Esophagus (tissue), 2 donors: ENCODE measurements around the gene DYNLRB1. TPM values are rescaled to one million over a fixed set of nuclear protein-coding genes. Genes with fewer than 3 reads are reported as not detected.
"Not testable (repeated sequence)": the region's sequence is repeated elsewhere in the genome, so short reads cannot be mapped to it uniquely, and the experiment has no call there.

Experiments
- H3K27ac ChIP-seq, 2 donors: one replicate each; pipeline ENCODE4 v1.5.1; 2013; ENCODE audit warnings: low read depth in 2 of 2, mild to moderate bottlenecking in 2 of 2, inconsistent platforms in 1 of 2, low read length in 1 of 2, moderate library complexity in 1 of 2
- H3K27me3 ChIP-seq, 2 donors: one replicate each; pipeline ENCODE4 v1.6.1; 2013; ENCODE audit warnings: low read length in 2 of 2, control low read depth in 1 of 2, mild to moderate bottlenecking in 1 of 2; ENCODE audit not compliant: insufficient read depth in 2 of 2, control insufficient read depth in 1 of 2
- H3K36me3 ChIP-seq, 2 donors: one replicate each; pipeline ENCODE4 v1.6.1; 2013; ENCODE audit warnings: low read length in 1 of 2; ENCODE audit not compliant: control insufficient read depth in 2 of 2, insufficient read depth in 2 of 2
- H3K4me1 ChIP-seq, 2 donors: one replicate each; pipeline ENCODE4 v1.6.1; 2013; ENCODE audit warnings: low read length in 1 of 2; ENCODE audit not compliant: control insufficient read depth in 2 of 2, insufficient read depth in 2 of 2
- H3K4me3 ChIP-seq, 2 donors: one replicate each; pipeline ENCODE4 v1.5.1; 2013; ENCODE audit warnings: low read length in 2 of 2, mild to moderate bottlenecking in 2 of 2, low read depth in 1 of 2, moderate library complexity in 1 of 2
- H3K9me3 ChIP-seq, 2 donors: one replicate each; pipeline ENCODE4 v1.6.1; 2013; ENCODE audit warnings: mild to moderate bottlenecking in 2 of 2, low read depth in 1 of 2, low read length in 1 of 2, moderate library complexity in 1 of 2; ENCODE audit not compliant: control insufficient read depth in 2 of 2, insufficient read depth in 1 of 2
- WGBS, 2 donors: extraction: QIAGEN DNeasy Blood & Tissue Kit; methylation state at CpG; one replicate each; pipeline ENCODE4 v1.1.7; 2013; 5-methylcytosine and 5-hydroxymethylcytosine counted together
- polyA plus RNA-seq, 2 donors: library from polyadenylated mRNA; stranded (reverse); fragments of 200-250 nt; gene quantifications; one replicate each; pipeline ENCODE4 v1.2.3, GENCODE V29; 2013
- donor health status: healthy with polysubstance abuse.
- donor health status: Bipolar disorder and iron deficiency.

The DYNLRB1 gene
- polyA plus RNA-seq: 100 to 1,000 TPM; 140 to 189 TPM

DNA sequence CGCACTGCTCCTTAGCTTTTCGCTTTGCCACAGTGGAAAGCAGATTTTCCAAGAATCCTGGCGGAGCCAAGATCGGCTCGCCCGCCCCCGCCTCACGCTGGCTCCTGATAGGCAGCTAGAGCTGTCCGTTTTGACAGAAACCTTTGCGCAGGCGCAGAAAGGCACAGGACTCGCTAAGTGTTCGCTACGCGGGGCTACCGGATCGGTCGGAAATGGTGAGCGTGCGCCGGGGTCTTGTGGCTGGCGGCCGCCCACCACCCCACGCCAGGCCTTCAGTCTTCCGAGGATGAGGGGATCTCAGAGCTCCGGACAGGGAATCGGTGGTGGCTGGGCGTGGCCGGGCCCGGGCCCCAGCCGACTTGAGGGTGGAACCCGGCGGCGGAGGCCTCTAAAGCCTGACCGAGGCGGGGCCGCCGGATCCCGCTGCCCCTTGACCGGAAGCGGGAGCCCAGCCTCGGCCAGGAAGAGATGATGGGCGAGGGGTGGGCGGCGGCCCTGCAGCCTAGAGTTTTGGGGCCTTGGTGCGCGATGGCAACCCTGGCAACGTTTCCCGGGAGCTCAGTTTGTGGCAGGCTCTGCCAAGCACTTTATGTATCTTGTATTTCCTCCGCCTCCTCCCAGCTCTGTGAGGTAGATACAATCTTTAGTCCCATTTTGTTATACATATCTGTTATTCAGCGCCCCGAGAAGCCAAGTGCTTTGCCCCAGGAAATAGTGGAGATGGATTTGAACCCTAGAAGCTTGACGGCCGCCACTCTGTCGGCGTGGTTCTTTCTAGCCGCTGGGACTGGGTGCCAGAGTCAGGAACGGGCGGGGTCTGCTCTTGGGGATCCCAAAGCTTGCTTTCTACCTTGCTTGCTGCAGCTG is at the start of gene DYNLRB1:
TSS of gene DYNLRB1 (plus strand) at position 176 of the 867 bp plus-strand sequence. CDS start at position 213, 37 bp downstream.
- Histone ChIP-seq H3K9me3 (no peaks in the 10 kb centered on the region), H3K27me3 (no peaks in the 10 kb centered on the region), H3K4me1 (no peaks in the 10 kb centered on the region), H3K36me3 (peaks cover 1 to 3% of the 10 kb centered on the region in 2 donors), H3K4me3 (peak within 1 kb of the TSS; percentile 70 to 82), H3K27ac (peak within 1 kb of the TSS; percentile 84 to 98)
- WGBS, 2 donors: 0 to 1% methylated on average over 58 to 59 of the region's 59 CpGs

- Histone ChIP-seq H3K4me3 (no peak overlapping the region), H3K9me3 (no peaks in the 10 kb centered on the region), H3K36me3 (peaks cover 0 to 4% of the 10 kb centered on the region in 2 donors), H3K27me3 (no peaks in the 10 kb centered on the region), H3K27ac (no peak overlapping the region), H3K4me1 (no peaks in the 10 kb centered on the region)
- 88 to 92% methylated on average over 1 of the region's 1 CpG for WGBS, 2 donors
Measured at GRCh38 chr20:34468951-34469350, 47.3 kb upstream of the DYNLRB1 start.

- H3K36me3 ChIP-seq: no peaks in the 10 kb centered on the region
- WGBS, 2 donors: 63 to 77% methylated on average over 6 of the region's 6 CpGs
Measured at GRCh38 chr20:34472246-34472925, 43.8 kb upstream of the DYNLRB1 start.

GRCh38 chr20:34473262-34473883 is 42.8 kb upstream of the DYNLRB1 start:
- H3K36me3 ChIP-seq: no peaks in the 10 kb centered on the region
- H3K27me3 ChIP-seq: no peaks in the 10 kb centered on the region
- H3K27ac ChIP-seq: no peak overlapping the region
- WGBS, 2 donors: 78 to 81% methylated on average over 5 of the region's 5 CpGs
- no peaks in the 10 kb centered on the region for H3K4me1 ChIP-seq
- no peak overlapping the region for H3K4me3 ChIP-seq
- no peaks in the 10 kb centered on the region for H3K9me3 ChIP-seq

More at GRCh38 chr20:34472246-34472925, 43.8 kb upstream of the DYNLRB1 start:
- Histone ChIP-seq H3K27ac (no peak overlapping the region), H3K9me3 (no peaks in the 10 kb centered on the region), H3K27me3 (no peaks in the 10 kb centered on the region), H3K4me1 (no peaks in the 10 kb centered on the region), H3K4me3 (no peak overlapping the region)

GRCh38 chr20:34475979-34476736 is 40.1 kb upstream of the DYNLRB1 start:
- 27 to 38% methylated on average over 38 of the region's 38 CpGs for WGBS, 2 donors
- Histone ChIP-seq H3K36me3 (peaks cover 0 to 3% of the 10 kb centered on the region in 2 donors), H3K4me1 (no peaks in the 10 kb centered on the region), H3K27me3 (no peaks in the 10 kb centered on the region), H3K27ac (peak overlapping the region in 1 of 2 donors; percentile 10), H3K9me3 (no peaks in the 10 kb centered on the region), H3K4me3 (no peak overlapping the region)

GRCh38 chr20:34479627-34480026 is 36.6 kb upstream of the DYNLRB1 start:
- 95 to 96% methylated on average over 4 of the region's 4 CpGs for WGBS, 2 donors
- Histone ChIP-seq H3K27ac (no peak overlapping the region), H3K4me3 (no peak overlapping the region), H3K4me1 (no peaks in the 10 kb centered on the region), H3K9me3 (no peaks in the 10 kb centered on the region), H3K36me3 (peaks cover 11% of the 10 kb centered on the region in 2 donors), H3K27me3 (no peaks in the 10 kb centered on the region)

GRCh38 chr20:34482154-34482553 is 34.1 kb upstream of the DYNLRB1 start:
- not testable (repeated sequence) for H3K27ac ChIP-seq, H3K4me1 ChIP-seq, H3K4me3 ChIP-seq, H3K9me3 ChIP-seq, H3K27me3 ChIP-seq
- H3K36me3 ChIP-seq: peaks cover 11 to 13% of the 10 kb centered on the region in 2 donors
- 58 to 99% methylated on average over 1 of the region's 1 CpG for WGBS, 2 donors

- not testable (repeated sequence) for H3K4me3 ChIP-seq, H3K9me3 ChIP-seq, H3K27ac ChIP-seq, H3K27me3 ChIP-seq, H3K4me1 ChIP-seq
- 97% methylated on average over 3 of the region's 3 CpGs for WGBS, 2 donors
- peaks cover 11 to 18% of the 10 kb centered on the region in 2 donors for H3K36me3 ChIP-seq
Measured at GRCh38 chr20:34483585-34484220, 32.5 kb upstream of the DYNLRB1 start.
